Measurements from ENCODE around the gene WNT10A.
A peak's percentile ranks its signal among the peaks of the same experiment; 100 is the strongest.

The WNT10A gene

DNA sequence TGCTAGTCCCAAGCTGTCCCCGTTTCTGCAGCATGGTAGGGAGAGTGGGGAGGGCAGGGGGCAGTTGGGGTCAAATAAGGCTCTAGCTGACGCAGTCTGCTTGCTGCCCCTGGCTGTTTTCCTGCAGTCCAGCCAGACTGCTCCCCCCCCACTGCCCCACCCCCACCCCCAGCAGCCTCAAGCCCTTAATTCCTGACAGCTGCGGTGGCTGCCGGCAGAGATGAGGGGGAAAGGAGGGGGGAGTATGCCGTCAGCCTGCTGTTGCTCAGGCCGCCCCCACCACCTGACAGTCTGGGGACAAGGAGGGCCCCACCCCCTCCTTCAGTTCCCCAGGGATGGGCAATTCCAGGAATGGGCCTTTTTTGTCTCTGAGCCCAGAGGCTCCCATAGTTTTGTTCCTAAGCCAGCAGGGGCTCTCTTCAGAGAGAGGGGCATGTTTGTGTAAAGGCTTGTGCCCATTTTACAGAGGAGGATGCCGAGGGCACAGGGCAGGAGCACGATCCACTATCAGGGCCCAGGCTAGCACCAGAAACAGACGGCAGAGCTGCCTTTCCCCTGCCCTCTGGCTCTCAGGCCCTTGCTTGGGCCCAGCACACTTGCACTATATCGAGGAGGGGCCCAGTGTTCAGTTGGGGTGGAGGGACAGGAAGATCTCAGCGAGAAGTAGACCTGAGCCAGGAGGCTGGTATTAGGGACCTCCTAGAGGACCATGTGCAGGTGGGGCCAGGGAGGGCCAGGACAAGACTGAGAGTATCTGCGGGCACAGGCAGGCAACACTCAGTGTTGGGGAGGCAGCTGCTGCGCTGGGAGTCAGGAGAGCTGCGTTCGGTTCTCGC lies 1.5 kb upstream of the WNT10A start:
- H3K27me3 Mint-ChIP-seq = peaks cover 12% of the 10 kb centered on the region
- H3K36me3 Mint-ChIP-seq = no peaks in the 10 kb centered on the region
- peaks cover 47% of the 10 kb centered on the region for H3K4me1 Mint-ChIP-seq (ENCODE audit: low read depth)
- H3K4me3 Mint-ChIP-seq = peak overlapping the region; percentile 84
- H3K9me3 Mint-ChIP-seq (ENCODE audit: low read depth) = no peaks in the 10 kb centered on the region
- peak overlapping the region; percentile 58 for H3K27ac Mint-ChIP-seq

DNA sequence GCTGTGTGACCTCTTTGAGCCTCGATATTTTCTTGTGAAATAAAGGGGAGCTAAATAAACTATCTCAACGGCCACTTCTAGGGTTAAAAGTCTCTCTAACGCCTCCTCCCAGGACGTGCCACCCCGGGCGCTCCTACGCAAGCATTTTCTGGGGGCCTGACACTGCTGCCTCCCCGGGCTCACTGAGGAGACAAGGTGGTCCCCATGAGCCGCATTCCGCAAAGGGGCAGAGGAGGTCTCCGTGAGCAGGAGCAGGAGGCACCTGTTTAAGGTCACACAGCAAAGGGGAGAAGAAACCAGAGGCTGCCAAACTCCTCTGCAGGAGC lies 913 bp upstream of the WNT10A start:
- Mint-ChIP-seq H3K27me3 (peaks cover 6% of the 10 kb centered on the region), H3K4me1 (ENCODE audit: low read depth) (peaks cover 50% of the 10 kb centered on the region), H3K36me3 (no peaks in the 10 kb centered on the region)

DNA sequence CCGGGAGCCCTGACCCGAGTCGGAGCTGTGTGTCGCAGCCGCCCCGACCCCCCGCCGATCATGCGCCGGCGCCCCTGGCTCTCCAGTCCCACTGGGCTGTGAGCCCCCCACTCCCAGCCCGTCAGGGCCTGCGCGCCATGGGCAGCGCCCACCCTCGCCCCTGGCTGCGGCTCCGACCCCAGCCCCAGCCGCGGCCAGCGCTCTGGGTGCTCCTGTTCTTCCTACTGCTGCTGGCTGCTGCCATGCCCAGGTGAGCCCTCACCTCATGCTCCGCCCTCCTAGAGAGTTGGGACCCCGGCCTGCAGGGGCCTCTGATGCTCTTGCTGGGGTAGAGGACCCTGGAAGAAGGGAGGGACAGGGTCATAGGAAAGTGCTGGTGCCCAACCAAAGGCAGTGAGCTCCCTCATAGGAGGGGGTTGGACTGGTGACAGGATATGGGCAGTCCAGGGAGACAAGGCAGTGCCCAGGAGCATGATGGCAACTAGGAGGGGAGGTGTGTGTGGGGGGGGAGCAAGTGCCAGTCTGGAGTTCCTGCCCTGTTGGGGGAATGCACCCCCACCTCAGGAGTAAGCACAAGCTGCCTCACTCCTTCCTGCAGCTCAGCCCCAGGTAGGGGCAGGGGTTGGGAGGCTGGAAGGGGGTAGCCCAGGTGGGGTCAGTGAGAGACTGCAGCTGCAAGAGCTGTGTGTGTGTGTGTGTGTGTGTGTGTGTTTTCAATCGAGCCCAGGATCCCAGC lies 375 bp downstream of the WNT10A start:
- no peaks in the 10 kb centered on the region for H3K36me3 Mint-ChIP-seq
- peaks cover 3% of the 10 kb centered on the region for H3K27me3 Mint-ChIP-seq
- H3K9me3 Mint-ChIP-seq (ENCODE audit: low read depth) = no peaks in the 10 kb centered on the region
- peaks cover 58% of the 10 kb centered on the region for H3K4me1 Mint-ChIP-seq (ENCODE audit: low read depth)
- peak overlapping the region; percentile 46 for H3K27ac Mint-ChIP-seq
- H3K4me3 Mint-ChIP-seq = peak overlapping the region; percentile 80

More for the DNA sequence above, 913 bp upstream of the WNT10A start:
- Mint-ChIP-seq H3K4me3 (peak overlapping the region; percentile 84), H3K27ac (peak overlapping the region; percentile 58), H3K9me3 (ENCODE audit: low read depth) (no peaks in the 10 kb centered on the region)

DNA sequence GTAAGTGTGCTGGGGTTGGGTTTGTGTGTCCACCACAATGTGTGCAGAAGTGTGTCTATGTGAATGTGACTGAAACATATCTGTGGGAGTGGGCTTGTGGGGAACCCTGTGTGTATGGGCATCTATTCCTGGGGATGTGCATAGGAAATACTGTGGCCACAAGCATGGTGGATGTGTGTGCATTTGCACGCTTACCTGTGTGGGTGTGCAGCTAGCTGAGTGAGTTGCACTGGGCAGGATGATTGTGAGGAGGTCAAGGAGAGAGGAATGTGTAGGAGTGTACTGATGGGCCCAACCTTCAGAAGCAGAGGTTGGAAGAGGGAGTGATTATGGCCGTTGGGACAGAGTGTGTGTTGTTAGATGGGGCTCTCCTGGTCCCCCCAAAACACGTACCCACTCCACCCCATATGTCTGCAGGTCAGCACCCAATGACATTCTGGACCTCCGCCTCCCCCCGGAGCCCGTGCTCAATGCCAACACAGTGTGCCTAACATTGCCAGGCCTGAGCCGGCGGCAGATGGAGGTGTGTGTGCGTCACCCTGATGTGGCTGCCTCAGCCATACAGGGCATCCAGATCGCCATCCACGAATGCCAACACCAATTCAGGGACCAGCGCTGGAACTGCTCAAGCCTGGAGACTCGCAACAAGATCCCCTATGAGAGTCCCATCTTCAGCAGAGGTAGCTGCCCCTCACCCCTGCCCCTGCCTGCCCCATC lies 1.2 kb downstream of the WNT10A start:
- Mint-ChIP-seq H3K4me1 (ENCODE audit: low read depth) (peaks cover 57% of the 10 kb centered on the region), H3K4me3 (peak overlapping the region; percentile 80), H3K27me3 (peaks cover 2% of the 10 kb centered on the region), H3K27ac (peak overlapping the region; percentile 2), H3K9me3 (ENCODE audit: low read depth) (no peaks in the 10 kb centered on the region), H3K36me3 (no peaks in the 10 kb centered on the region)

DNA sequence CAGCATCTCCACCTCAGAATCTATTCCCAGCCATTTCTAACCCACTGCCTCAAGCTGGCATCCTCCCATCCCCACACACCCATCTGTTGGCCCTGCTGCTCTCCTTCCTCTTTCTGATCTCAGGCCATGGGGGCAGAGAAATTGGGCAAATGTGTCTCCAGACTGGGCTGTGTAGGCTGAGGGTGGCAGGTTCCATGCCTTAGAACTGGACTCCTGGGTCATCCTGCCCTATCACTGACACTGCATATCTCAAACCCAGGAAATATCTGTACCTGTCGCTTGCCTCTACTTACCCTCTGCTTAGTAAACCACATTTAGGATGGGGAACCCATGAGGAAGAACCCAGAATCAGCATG lies 1.8 kb downstream of the WNT10A start:
- Mint-ChIP-seq H3K27ac (no peak overlapping the region), H3K36me3 (no peaks in the 10 kb centered on the region), H3K4me1 (ENCODE audit: low read depth) (peaks cover 53% of the 10 kb centered on the region), H3K27me3 (peaks cover 2% of the 10 kb centered on the region), H3K4me3 (peak overlapping the region; percentile 35), H3K9me3 (ENCODE audit: low read depth) (no peaks in the 10 kb centered on the region)

DNA sequence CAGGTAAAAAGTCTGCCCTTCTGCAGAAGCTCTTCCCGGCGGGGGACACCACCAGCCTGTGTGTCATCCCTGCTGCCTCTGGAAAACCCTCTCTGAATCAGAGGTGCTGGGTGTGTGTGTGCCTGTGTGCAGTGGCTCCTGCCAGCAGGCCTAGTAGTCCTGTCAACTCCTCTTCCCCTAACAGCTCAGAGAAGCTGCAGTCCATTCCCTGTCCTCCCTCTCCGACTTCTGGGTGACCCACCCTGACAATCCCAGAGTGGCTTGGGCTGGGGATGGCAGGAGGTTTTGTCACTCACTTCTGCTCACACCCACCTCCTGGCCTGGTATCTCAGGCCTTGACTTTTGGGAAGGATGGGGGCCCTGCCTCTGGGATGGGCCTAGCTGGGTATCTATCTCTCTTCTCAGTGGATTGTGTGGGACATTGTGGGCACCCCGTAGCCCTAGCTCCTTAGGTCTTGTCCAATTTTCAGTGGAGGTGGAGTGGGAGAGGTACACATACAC lies 2.3 kb downstream of the WNT10A start:
- H3K4me3 Mint-ChIP-seq = peak overlapping the region; percentile 72
- H3K4me1 Mint-ChIP-seq (ENCODE audit: low read depth) = peaks cover 53% of the 10 kb centered on the region
- H3K9me3 Mint-ChIP-seq (ENCODE audit: low read depth) = no peaks in the 10 kb centered on the region
- H3K27me3 Mint-ChIP-seq = peaks cover 2% of the 10 kb centered on the region
- no peaks in the 10 kb centered on the region for H3K36me3 Mint-ChIP-seq
- no peak overlapping the region for H3K27ac Mint-ChIP-seq

DNA sequence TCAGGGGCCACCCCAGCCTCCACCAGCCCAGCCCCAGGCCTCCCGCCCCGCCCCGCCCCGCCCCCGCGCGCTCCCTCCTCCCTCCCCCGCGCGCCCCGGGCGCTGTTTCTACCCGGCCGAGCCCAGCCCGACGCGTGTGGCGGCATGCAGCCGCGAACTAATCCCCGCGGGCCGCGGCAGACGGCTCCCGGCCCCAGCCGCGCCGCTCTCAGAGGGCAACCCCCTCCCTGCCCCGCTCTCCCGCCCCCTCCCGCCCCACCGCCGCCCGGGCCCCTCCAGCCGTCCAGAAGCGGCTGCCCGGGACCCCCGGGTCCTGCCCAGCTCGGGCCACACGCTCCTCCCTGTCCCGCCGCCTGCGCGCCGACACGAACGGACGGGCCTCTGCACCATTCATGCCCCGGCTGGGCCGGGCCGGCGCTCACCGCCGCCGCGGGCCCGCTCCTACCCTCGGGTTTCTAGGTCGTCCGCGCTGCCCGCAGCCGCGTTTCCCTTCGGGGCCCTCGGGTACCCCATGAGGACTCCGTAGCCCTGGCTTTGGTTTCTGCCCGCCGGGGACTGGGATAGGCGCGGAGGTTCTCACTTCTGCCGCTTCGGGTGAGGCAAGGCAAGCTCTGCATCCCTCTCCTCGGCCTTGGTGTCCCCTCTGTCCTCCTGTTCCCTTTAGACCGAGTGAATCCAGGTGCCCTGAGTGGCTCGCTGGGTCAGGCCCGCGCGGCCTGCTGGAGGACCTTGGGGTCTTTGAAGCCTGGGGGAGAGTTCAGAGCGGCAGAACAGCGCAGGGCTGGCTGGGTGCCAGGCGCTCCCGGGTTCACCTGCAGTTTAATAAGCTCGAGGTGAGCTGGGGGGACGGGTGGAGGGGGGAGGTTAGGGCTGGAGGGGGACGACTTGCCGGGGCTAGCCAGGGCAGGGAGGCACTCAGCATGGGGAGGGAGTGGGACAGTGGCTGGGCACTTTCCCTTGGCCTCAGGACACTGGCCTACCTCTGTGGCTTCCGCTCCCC lies 3.1 kb downstream of the WNT10A start:
- peaks cover 50% of the 10 kb centered on the region for H3K4me1 Mint-ChIP-seq (ENCODE audit: low read depth)
- no peaks in the 10 kb centered on the region for H3K9me3 Mint-ChIP-seq (ENCODE audit: low read depth)
- peaks cover 2% of the 10 kb centered on the region for H3K27me3 Mint-ChIP-seq
- H3K4me3 Mint-ChIP-seq = peak overlapping the region; percentile 74
- H3K36me3 Mint-ChIP-seq = no peaks in the 10 kb centered on the region
- no peak overlapping the region for H3K27ac Mint-ChIP-seq

DNA sequence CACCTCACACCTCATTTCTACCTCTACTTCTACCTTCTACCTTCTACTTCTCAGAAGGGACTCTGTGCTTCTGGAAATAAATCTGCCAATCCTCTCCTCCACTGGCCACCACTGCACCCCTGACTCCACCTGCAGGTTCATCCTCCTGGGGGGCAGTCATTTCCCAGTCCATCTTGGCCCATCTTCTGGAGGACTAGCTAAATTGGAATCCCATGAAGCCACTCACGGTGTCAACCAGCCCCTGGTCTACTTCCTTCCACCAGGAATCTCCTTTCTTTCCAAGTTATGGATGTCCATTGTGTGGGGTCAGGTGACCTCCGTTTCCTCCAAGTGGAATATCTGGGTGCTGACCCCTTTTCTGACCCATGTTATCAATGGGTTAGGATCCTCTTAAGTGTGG lies 3.9 kb downstream of the WNT10A start:
- no peaks in the 10 kb centered on the region for H3K9me3 Mint-ChIP-seq (ENCODE audit: low read depth)
- no peaks in the 10 kb centered on the region for H3K36me3 Mint-ChIP-seq
- H3K4me1 Mint-ChIP-seq (ENCODE audit: low read depth) = peaks cover 46% of the 10 kb centered on the region
- H3K27ac Mint-ChIP-seq = no peak overlapping the region
- H3K27me3 Mint-ChIP-seq = peaks cover 2% of the 10 kb centered on the region
- H3K4me3 Mint-ChIP-seq = peak overlapping the region; percentile 74

DNA sequence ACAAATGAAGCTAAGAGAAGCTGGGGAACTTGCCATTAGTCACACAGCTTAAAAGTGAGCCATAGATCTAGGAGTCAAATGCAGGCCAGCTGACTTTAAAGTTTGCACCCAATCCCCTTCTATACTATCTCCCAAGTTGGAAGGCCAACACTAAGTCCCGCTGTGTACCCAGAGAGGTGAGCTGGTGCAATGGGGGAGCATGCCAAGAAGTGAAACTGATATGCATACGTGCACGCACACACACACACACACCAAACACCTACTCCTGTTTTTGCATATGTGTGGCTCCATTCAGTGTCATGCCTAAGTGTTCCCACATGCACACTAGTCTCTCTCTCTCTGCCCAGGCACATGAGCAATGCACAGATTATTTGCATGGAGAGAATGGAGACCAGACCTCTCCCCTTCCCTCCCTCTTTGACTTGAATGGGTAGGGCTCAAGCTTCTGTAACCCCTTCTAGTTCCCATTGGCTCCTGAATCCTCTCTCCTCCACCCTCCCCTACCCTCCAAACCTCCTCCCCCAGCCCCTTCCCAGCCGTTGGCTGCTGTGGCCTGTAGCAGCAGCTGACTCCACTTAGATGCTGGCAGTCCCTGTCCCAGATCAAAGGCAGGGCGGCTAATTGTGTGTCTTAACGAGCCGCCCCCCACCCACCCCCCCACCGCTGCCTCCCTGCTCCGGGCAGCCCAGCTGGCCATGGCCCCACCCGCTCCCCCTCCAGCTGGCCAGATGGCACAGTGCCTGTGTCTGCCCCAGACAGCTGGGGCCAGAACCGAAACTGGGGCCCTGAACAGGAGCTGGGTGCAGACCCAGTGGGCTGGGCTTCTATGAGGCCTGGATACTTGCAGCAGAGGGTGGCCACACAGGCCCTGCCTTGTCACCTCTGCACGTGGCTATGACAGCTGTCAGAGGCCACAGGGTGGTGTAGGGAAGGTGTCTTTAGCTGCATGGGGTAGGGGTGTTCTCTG lies 5.6 kb downstream of the WNT10A start:
- Mint-ChIP-seq H3K4me1 (ENCODE audit: low read depth) (peaks cover 36% of the 10 kb centered on the region), H3K27ac (no peak overlapping the region), H3K27me3 (peaks cover 2% of the 10 kb centered on the region), H3K36me3 (peaks cover 2% of the 10 kb centered on the region), H3K9me3 (ENCODE audit: low read depth) (no peaks in the 10 kb centered on the region), H3K4me3 (no peak overlapping the region)

DNA sequence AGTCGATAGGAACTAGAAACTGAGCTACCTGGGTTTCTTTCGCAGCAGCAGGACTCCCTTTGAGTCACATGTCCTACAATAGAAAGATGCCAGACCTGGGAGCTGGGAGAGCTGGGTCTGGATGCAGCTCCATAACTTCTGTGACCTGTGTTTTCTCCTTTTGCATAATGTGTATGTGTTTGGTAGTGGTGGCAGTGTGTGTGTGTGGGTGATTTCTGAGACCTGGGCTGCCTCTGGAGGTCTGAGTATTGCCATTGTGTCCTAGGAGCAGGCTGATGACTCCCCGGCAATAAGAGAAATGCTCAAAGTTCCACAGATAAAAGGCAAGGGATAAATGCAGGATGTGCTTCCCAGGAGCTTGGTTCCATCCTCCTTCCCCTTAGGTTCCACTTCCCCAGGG lies 6.4 kb downstream of the WNT10A start:
- H3K4me3 Mint-ChIP-seq = no peak overlapping the region
- peaks cover 37% of the 10 kb centered on the region for H3K4me1 Mint-ChIP-seq (ENCODE audit: low read depth)
- H3K36me3 Mint-ChIP-seq = peaks cover 2% of the 10 kb centered on the region
- H3K9me3 Mint-ChIP-seq (ENCODE audit: low read depth) = no peaks in the 10 kb centered on the region
- H3K27me3 Mint-ChIP-seq = peaks cover 2% of the 10 kb centered on the region
- H3K27ac Mint-ChIP-seq = no peak overlapping the region

DNA sequence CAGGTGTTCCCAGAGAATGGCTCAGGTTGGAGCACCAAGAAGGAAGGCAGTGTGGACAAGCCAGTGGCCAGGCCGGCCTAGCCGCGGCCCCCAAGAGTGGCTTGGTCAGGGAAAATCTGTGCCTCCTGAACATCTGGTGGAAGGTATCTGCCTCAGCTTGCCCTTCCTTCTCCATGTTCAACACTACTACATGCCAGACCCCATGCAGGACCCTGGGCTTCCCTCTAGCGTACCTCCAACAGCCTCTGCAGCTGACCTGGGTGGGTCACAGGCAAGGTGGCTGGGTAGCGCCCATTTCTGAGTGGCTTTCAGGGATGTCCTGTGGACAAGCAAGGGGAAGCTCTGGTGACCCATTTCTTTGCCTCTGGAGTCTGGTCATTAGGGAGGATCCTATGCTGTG lies 7.7 kb downstream of the WNT10A start:
- peaks cover 2% of the 10 kb centered on the region for H3K36me3 Mint-ChIP-seq
- H3K9me3 Mint-ChIP-seq (ENCODE audit: low read depth) = no peaks in the 10 kb centered on the region
- H3K4me1 Mint-ChIP-seq (ENCODE audit: low read depth) = peaks cover 33% of the 10 kb centered on the region
- H3K27me3 Mint-ChIP-seq = no peaks in the 10 kb centered on the region
- no peak overlapping the region for H3K4me3 Mint-ChIP-seq
- no peak overlapping the region for H3K27ac Mint-ChIP-seq

DNA sequence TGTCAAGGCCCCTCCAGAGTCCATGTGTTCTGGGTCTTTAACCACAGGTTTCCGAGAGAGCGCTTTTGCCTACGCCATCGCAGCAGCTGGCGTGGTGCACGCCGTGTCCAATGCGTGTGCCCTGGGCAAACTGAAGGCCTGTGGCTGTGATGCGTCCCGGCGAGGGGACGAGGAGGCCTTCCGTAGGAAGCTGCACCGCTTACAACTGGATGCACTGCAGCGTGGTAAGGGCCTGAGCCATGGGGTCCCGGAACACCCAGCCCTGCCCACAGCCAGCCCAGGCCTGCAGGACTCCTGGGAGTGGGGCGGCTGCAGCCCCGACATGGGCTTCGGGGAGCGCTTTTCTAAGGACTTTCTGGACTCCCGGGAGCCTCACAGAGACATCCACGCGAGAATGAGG lies 9.3 kb downstream of the WNT10A start:
- Mint-ChIP-seq H3K9me3 (ENCODE audit: low read depth) (no peaks in the 10 kb centered on the region), H3K4me3 (no peak overlapping the region), H3K27me3 (no peaks in the 10 kb centered on the region), H3K27ac (no peak overlapping the region), H3K4me1 (ENCODE audit: low read depth) (peaks cover 42% of the 10 kb centered on the region), H3K36me3 (peaks cover 4% of the 10 kb centered on the region)

DNA sequence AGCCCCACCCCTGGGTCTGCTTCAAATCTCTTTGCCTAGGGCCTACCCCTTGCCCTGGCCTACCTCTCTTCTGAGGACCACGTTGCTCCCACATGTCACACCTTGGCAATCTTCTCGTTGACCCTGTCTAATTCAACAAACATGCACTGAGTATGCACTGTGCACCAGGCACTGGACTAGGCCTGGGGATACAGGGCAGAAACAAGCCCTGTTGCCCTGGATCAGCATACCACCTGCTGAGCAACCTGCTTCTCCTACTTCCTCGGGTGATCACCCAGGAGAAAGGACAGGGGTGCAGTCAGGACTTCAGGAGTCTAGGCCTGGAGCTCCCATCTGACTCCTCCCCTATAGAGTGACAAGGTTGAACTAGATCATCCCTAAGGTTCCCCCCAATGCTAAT lies 9.7 kb downstream of the WNT10A start:
- Mint-ChIP-seq H3K27me3 (no peaks in the 10 kb centered on the region), H3K27ac (no peak overlapping the region), H3K36me3 (peaks cover 4% of the 10 kb centered on the region), H3K4me3 (no peak overlapping the region), H3K9me3 (ENCODE audit: low read depth) (no peaks in the 10 kb centered on the region), H3K4me1 (ENCODE audit: low read depth) (peaks cover 45% of the 10 kb centered on the region)

Data from activated naive CD8-positive, alpha-beta T cell (primary cell).